Stomach (tissue), 4 donors: Measurements from ENCODE around the gene GLP2R.

Experiments
- CTCF ChIP-seq, 7 experiments: fragments of 450-650 bp in 4 of 7; fragments of 200-600 bp in 3 of 7; sonication (generic) in 3 of 7; IDR thresholded peaks; one replicate each; pipeline ENCODE4 v1.5.1; 2016 to 2019; ENCODE audit warnings: antibody characterized with exemption in 7 of 7, control low read depth in 2 of 7, mild to moderate bottlenecking in 1 of 7
- EP300 ChIP-seq: sonication (generic); formaldehyde crosslinking; IDR thresholded peaks from one replicate; pipeline ENCODE4 v1.6.1; 2017; ENCODE audit warnings: antibody characterized with exemption
- POLR2A ChIP-seq, 4 donors: fragments of 450-650 bp; IDR thresholded peaks; one replicate each; pipeline ENCODE4 v1.6.1; 2016; ENCODE audit warnings: antibody characterized with exemption in 4 of 4, control low read depth in 2 of 4, mild to moderate bottlenecking in 1 of 4, moderate library complexity in 1 of 4

- TF ChIP-seq POLR2A (IDR thresholded peaks at IDR 0.05) (no peak), CTCF (IDR thresholded peaks at IDR 0.05) (no peak), EP300 (no peak)
Observed at GRCh38 chr17:9810100-9810949, 15.4 kb upstream of the GLP2R start.
